Left ventricle myocardium inferior (tissue), 1 donor: ENCODE results near the gene CFAP74. TPM values are rescaled to one million over a fixed set of nuclear protein-coding genes. Genes with fewer than 3 reads are reported as not detected.

Experiments used
- DNase-seq: peaks from one replicate; pipeline ENCODE4 v3.0.0-alpha.2; 2020
- H3K27ac ChIP-seq: fragments of 200-600 bp; replicated peaks from 2 replicates; pipeline ENCODE4 v1.8.0; 2021
- H3K27me3 ChIP-seq: fragments of 200-600 bp; 2 replicates; pipeline ENCODE4 v1.8.0; 2021; ENCODE audit warnings: low read depth
- H3K36me3 ChIP-seq: fragments of 200-600 bp; 2 replicates; pipeline ENCODE4 v1.8.0; 2021
- H3K4me1 ChIP-seq: fragments of 200-600 bp; 2 replicates; pipeline ENCODE4 v1.8.0; 2021
- H3K4me3 ChIP-seq: fragments of 200-600 bp; 2 replicates; pipeline ENCODE4 v1.8.0; 2021; ENCODE audit warnings: mild to moderate bottlenecking, moderate library complexity
- H3K9me3 ChIP-seq: fragments of 200-600 bp; replicated peaks from 2 replicates; pipeline ENCODE4 v1.8.0; 2021
- intact Hi-C: fragments of 100-400 bp; cut with micrococcal nuclease; formaldehyde crosslinking; loops from one replicate; pipeline ENCODE4 v1.11.0; 2022
- total RNA-seq: library from RNA; stranded (reverse); fragmentation: NEBNext Ultra II Directional; extraction: Animal tissue kit (Norgen Biotek cat#: 25700); gene quantifications from one replicate; pipeline ENCODE4 v1.2.1, GENCODE V29; 2021
- TF ChIP-seq, protein P1 (sequence below): fragments of 200-600 bp; IDR thresholded peaks from 2 replicates; pipeline ENCODE4 v1.8.0; 2021; ENCODE audit warnings: antibody characterized with exemption, mild to moderate bottlenecking, borderline replicate concordance
- donor health status: DM: no; HTN: yes; CAD: no; lungs with severe emphysema.

CFAP74 gene
- total RNA-seq, 1 donor from 2014 or later = not detected

- H3K4me3 ChIP-seq = no peak overlapping the region
- H3K36me3 ChIP-seq = no peaks in the 10 kb centered on the region
- peaks cover 13% of the 10 kb centered on the region for H3K4me1 ChIP-seq
- TF ChIP-seq, protein P1, sequence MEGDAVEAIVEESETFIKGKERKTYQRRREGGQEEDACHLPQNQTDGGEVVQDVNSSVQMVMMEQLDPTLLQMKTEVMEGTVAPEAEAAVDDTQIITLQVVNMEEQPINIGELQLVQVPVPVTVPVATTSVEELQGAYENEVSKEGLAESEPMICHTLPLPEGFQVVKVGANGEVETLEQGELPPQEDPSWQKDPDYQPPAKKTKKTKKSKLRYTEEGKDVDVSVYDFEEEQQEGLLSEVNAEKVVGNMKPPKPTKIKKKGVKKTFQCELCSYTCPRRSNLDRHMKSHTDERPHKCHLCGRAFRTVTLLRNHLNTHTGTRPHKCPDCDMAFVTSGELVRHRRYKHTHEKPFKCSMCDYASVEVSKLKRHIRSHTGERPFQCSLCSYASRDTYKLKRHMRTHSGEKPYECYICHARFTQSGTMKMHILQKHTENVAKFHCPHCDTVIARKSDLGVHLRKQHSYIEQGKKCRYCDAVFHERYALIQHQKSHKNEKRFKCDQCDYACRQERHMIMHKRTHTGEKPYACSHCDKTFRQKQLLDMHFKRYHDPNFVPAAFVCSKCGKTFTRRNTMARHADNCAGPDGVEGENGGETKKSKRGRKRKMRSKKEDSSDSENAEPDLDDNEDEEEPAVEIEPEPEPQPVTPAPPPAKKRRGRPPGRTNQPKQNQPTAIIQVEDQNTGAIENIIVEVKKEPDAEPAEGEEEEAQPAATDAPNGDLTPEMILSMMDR = no peak
- peaks cover 69% of the 10 kb centered on the region for H3K27me3 ChIP-seq
- H3K27ac ChIP-seq = no peak overlapping the region
- no peak for DNase-seq
- intact Hi-C loops = loop anchor here (10.0 kb wide), 1 partner anchor 88 kb away; no protein-coding TSS in a partner anchor
- H3K9me3 ChIP-seq = no peaks in the 10 kb centered on the region
Observed at GRCh38 chr1:1956586-1957532, 46.7 kb downstream of the CFAP74 start.

DNA sequence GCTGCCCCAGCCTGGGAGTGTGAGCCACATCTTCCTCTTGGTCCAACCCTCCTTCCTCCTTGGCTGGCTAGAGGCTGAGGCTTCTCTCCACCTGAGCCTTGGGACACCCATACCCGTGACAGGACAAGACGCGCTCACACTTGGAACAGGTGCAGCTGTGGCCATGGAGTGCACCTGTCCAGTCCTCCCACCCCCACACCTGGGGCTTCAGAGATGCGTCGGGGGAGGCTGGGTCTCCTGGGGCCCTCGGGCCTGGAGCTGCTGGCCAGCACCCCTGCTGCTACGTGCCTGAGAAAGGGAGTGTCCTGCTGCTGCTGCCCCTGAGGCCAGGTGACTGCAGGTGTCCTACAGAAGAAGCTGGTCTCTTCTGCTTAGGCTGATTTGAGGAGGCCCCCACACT lies 47.5 kb downstream of the CFAP74 start:
- intact Hi-C loops = loop anchor here (10.0 kb wide), 1 partner anchor 89 kb away; no protein-coding TSS in a partner anchor
- Histone ChIP-seq H3K4me1 (peaks cover 13% of the 10 kb centered on the region), H3K36me3 (no peaks in the 10 kb centered on the region), H3K4me3 (no peak overlapping the region), H3K27ac (no peak overlapping the region), H3K9me3 (no peaks in the 10 kb centered on the region), H3K27me3 (peaks cover 61% of the 10 kb centered on the region)
- no peak for DNase-seq
- TF ChIP-seq, protein P1 = no peak

GRCh38 chr1:1955621-1956094 lies 47.9 kb downstream of the CFAP74 start:
- H3K9me3 ChIP-seq = no peaks in the 10 kb centered on the region
- no peaks in the 10 kb centered on the region for H3K36me3 ChIP-seq
- no peak overlapping the region for H3K4me3 ChIP-seq
- H3K27ac ChIP-seq = no peak overlapping the region
- TF ChIP-seq, protein P1 = no peak
- intact Hi-C loops = loop anchor here (10.0 kb wide), 1 partner anchor 89 kb away; no protein-coding TSS in a partner anchor
- H3K4me1 ChIP-seq = peaks cover 13% of the 10 kb centered on the region
- peaks cover 57% of the 10 kb centered on the region for H3K27me3 ChIP-seq
- DNase-seq = no peak

- Histone ChIP-seq H3K27me3 (peaks cover 49% of the 10 kb centered on the region), H3K9me3 (no peaks in the 10 kb centered on the region), H3K4me1 (peaks cover 6% of the 10 kb centered on the region), H3K27ac (no peak overlapping the region), H3K4me3 (no peak overlapping the region), H3K36me3 (no peaks in the 10 kb centered on the region)
- intact Hi-C loops = loop anchor here (10.0 kb wide), 1 partner anchor 90 kb away; no protein-coding TSS in a partner anchor
- TF ChIP-seq, protein P1 = no peak
- DNase-seq = no peak
Observed at GRCh38 chr1:1954831-1955441, 48.6 kb downstream of the CFAP74 start.

DNA sequence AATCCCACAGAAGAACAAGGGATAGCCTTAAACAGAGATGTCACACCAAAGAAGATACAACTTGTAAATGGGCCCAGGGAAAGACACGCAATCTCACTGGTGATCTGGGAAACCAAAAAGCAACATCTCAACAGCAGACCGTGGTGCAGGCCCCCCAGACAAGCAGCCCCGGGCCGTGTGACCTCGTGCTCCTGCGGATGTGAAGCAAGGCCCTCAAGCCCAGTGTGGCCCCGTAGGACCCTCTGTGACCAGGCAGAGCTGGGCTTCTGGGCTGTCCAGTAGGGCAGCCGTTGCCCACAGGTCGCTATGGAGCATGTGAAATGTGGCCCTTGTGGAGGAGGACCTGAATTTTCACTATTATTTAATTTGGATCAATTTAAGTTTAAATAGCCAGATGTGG lies 49.6 kb downstream of the CFAP74 start:
- Histone ChIP-seq H3K36me3 (no peaks in the 10 kb centered on the region), H3K4me1 (no peaks in the 10 kb centered on the region), H3K27ac (no peak overlapping the region), H3K4me3 (no peak overlapping the region), H3K27me3 (peaks cover 40% of the 10 kb centered on the region), H3K9me3 (no peaks in the 10 kb centered on the region)
- intact Hi-C loops = loop anchor here (10.0 kb wide), 1 partner anchor 91 kb away; no protein-coding TSS in a partner anchor
- TF ChIP-seq, protein P1 = no peak
- DNase-seq = no peak
